ENCODE results near the gene NUDT2.

DNA sequence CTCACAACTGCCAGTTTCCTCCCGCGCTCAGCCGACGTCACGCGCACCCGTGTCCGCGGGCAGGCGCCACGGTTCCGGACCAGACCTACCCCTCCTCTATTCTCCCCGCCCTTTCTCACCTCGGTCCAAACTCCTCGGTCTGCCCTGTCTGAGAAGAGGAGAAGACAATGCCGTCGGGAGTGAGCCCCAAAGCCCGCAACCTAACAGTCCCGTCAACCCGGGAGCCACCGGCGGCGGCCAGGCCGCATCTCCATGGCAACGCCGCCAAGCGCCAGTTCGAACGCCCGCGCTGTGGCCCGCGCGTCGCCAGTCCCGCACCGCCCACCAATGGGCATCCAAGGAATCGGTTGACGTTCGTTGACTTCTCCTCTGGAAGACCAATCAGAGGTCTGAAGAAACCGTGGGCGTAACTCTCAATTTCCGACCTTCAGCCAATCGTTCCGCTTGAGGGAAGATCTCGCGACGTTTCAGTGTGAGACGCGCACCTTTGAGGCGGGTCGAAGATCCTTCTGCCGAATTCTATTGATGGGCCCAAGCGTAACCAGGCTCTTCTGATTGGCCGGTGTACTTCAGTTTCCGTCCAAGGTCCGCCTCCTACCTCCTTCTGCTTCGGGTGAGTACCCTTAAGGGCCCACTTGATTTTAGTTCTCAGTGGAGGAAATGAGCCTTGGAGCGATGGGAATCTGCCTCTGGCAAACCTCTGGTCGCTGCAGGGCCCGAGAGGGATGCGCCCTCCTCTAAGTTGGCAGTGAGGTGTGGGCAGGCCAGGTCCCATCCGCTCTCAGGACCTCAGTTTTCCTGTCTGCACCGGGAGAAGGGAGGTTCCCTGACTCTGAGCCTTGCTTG lies at the start of gene NUDT2, which contains the start of gene KIF24:
- peak in 1 of 6 experiments; percentile 27 for TF ChIP-seq CTCF (IDR thresholded peaks at IDR 0.05)
- TF ChIP-seq POLR2A (IDR thresholded peaks at IDR 0.05) = peak in 1 of 2 donors; percentile 75

Measured in thyroid gland (tissue), 4 donors.